HG03575 (cell line): ENCODE data around the gene BRCA1.
"Not testable (repeated sequence)": the region's sequence is repeated elsewhere in the genome, so short reads cannot be mapped to it uniquely, and the experiment has no call there.

Experiments used
- ATAC-seq: cut with Tn5 transposase; IDR thresholded peaks from one replicate; pipeline ENCODE4 v1.9.1; 2021; ENCODE audit not compliant: unreplicated experiment, insufficient number of reproducible peaks, low FRiP score; ENCODE audit errors: extremely low read depth

The BRCA1 gene

DNA sequence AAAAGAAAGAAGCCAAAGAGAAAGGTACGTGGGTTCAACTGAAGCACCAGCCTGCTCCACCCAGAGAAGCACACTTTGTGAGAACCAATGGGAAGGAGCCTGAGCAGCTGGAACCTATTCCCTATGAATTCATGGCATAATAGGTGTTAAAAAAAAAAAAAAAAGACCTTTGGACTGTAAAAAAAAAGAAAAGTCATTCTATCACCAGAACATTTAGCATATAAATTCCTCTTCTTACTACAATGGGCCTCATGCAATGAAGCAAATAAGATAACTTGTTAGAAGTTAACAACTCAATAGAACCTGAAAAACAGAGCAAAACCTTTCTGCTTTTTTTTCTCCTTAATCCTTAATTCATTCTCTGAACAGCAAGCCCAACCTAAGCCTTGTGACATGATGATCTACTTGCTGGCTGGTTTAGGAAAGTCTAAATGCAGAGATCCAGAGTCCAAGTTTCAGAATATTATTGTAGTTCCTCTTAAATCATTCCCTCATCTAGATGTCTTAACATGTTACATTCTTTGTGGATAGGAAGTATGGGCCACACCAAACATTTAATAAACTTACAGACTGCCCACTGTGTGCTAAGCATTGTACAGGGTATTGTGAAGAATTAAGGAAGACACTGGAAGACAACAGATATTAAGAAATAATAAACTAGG, 45.4 kb downstream of the BRCA1 start:
- ATAC-seq: no peak

DNA sequence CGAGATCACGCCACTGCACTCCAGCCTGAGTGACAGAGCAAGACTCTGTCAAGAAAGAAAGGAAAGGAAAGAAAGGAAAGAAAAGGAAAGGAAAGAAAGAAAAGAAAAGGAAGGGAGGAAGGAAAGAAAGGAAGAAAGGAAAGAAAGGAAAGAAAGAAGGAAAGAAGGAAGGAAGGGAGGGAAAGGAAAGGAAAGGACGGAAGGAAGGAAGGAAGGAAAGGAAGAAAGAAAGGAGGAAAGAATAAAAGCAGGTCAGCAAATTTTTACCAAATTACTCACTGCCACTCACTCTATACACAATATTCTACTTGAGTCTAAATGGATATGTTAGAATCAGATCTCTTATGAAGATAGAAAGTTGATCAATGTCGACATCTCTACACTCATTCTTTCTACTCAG, 50.3 kb downstream of the BRCA1 start:
- no peak for ATAC-seq

DNA sequence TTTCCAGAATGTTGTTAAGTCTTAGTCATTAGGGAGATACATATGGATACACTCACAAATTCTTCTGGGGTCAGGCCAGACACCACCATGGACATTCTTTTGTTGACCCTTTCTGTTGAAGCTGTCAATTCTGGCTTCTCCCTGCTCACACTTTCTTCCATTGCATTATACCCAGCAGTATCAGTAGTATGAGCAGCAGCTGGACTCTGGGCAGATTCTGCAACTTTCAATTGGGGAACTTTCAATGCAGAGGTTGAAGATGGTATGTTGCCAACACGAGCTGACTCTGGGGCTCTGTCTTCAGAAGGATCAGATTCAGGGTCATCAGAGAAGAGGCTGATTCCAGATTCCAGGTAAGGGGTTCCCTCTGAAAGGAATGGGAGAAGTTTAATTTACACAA, 54.3 kb downstream of the BRCA1 start:
- ATAC-seq: no peak

DNA sequence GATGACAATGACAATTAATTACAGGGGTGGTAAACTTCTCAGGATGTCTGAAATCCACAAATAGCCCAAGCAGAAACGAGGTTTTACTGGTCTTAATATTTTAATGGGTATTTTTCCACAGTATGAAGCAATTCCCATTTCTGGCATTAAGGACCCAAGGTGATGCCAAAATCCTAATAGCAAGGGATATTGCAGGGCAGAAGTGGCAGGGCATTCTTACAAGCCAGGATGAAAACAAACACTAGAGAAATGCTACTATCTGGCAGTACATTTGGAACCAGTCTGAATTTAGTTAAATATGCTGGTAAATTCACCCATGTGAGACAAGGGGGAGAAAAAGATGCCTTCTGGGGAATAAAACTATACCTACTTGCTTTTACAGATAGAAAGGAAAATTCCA, 54.9 kb downstream of the BRCA1 start:
- no peak for ATAC-seq

DNA sequence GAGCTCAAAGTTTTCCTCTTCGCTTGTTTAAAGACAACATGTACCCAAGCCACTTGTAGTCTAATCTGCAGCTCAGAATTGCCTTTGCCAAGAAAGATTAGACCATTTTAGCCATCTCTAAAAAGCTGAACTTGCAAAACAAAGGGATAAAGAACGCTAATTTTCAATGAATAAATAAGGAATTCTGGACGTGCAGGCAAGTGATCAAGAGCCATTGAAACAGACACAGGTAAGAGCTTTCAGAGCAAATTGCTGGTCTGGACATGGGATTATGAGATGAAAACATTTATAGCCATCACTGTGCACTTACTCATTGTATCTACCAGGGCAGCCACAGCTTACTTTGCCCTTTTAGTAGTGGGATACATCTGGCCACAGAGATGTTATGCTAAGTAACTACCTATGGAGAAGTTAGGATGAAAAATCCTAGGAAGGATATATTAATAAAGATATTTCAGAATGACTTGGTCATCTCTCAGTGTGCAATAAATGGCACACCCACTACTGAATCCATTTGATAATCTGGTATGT, 55.7 kb downstream of the BRCA1 start:
- no peak for ATAC-seq

DNA sequence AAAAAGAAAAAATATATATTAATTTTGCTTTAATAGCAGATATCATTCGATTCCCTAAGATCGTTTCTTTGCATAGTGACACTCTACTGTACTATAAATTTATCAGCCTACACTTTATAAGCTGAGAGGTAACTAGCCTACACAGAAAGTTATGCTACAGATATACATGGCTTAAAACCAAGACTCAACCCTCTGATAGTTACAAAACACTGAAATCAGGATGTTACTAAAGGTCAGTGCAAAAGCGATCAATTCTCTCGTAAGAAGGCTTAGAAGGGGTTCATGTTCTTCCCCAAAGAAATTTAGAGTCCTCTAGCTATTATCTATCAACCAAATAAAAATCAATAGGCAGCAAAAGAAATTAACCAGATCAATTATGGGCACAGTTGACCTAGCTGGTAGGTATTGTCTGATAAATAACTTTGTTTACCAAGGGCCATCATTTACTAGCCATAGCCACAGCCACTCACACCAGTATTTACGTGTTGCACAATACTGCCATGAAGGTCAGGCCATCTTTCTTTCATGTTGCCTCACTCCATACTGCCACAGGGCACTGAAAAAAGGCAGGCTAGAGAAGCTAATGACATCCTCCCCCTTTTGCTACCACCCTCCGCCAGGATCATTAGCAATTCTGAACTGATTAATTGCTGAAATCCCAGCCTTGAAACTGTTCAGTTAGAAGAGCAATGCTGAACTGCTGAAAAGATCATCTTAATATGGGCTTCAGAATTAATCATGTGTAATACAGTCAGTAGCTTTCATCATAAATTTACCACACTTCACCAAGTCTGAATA, 56.4 kb downstream of the BRCA1 start:
- ATAC-seq: no peak

DNA sequence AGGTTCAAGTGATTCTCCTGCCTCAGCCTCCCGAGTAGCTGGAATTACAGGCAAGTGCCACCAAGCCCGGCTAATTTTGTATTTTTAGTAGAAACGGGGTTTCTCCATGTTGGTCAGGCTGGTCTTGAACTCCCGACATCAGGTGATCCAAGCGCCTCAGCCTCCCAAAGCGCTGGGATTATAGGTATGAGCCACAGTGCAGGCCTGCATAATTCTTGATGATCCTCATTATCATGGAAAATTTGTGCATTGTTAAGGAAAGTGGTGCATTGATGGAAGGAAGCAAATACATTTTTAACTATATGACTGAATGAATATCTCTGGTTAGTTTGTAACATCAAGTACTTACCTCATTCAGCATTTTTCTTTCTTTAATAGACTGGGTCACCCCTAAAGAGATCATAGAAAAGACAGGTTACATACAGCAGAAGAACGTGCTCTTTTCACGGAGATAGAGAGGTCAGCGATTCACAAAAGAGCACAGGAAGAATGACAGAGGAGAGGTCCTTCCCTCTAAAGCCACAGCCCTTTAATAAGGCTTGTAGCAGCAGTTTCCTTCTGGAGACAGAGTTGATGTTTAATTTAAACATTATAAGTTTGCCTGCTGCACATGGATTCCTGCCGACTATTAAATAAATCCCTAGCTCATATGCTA, 62.1 kb downstream of the BRCA1 start:
- no peak for ATAC-seq

DNA sequence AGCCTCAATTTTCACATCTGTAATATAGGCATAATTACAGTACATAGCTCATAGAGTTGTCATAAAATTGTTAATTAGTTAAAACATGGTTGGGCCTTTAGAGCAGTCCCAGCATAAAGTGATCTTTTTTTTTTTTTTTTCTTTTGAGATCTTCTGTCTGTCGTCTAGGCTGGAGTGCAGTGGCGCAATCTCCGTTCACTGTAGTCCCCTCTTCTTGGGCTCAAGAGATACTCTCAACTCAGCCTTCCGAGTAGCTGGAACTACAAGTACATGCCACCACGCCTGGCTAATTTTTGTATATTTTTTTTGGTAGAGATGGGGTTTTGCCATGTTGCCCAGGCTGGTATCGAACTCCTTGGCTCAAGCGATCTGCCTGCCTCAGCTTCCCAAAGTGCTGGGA, 69.1 kb downstream of the BRCA1 start:
- no peak for ATAC-seq

DNA sequence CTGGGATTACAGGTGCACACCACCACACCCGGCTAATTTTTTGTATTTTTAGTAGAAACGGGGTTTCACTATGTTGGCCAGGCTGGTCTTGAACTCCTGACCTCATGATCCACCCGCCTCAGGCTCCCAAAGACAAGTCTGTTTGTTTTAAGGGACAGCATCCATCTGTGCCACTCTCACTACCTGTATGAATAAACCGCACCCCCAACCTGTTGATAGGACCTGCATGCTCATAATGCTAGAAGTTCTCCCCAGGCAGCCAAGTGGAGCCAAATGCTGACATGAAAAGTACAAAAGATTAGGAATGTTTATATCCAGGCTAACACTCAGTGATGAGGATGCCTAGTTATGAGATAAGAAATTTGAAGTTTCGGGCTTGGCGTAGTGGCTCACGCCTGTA, 72.2 kb downstream of the BRCA1 start:
- not testable (repeated sequence) for ATAC-seq

DNA sequence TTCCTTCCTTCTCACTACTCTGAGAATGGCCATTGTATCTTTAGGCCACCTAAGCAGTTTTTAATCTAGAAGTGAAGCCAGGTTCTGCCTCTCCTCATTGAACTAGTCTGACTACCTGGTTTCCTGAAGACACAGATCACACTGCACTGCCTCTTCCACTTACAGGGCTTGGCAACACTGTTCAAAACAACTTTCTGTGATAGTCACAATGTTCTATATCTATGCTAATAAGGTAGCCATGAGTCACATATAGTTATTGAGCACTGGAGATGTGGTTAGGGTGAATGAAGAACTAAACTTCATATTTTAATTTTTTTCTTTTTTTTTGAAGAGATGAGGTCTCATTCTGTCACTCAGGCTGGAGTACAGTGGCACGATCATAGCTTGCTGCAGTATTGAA, 73.2 kb downstream of the BRCA1 start:
- ATAC-seq: no peak

DNA sequence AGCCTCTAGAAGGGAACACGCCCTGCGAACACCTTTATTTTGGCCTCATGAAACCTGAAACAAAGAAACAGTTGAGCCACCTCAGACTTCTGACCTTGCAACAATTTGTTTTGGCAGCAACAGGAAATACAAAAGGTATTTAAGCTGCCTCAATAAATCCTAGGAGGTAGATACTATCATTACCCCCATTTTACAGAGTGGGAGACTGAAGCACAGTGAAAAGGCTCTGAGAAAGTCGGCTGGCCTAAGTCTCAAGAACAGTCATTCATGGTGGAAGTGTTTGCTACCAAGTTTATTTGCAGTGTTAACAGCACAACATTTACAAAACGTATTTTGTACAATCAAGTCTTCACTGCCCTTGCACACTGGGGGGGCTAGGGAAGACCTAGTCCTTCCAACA, 81.1 kb downstream of the BRCA1 start:
- no peak for ATAC-seq

DNA sequence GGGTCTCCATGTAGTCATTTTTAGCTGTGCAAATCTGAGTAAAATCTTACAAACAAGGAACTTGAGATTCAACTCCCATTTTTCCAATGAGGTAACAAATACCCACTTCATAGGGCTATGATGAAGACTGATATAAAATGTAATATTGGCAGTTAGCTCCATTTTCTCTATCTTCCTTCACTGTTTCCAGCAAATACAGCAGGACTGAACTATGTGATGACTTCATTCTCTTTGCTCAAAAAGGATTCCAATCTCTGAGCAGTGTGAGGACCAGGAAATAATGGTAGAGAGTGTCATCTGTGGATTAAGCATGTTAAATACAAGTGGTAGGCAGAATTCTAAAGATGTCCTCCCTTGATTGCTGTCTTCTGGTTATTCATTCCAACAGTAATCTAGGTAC, 81.9 kb downstream of the BRCA1 start:
- ATAC-seq: no peak

DNA sequence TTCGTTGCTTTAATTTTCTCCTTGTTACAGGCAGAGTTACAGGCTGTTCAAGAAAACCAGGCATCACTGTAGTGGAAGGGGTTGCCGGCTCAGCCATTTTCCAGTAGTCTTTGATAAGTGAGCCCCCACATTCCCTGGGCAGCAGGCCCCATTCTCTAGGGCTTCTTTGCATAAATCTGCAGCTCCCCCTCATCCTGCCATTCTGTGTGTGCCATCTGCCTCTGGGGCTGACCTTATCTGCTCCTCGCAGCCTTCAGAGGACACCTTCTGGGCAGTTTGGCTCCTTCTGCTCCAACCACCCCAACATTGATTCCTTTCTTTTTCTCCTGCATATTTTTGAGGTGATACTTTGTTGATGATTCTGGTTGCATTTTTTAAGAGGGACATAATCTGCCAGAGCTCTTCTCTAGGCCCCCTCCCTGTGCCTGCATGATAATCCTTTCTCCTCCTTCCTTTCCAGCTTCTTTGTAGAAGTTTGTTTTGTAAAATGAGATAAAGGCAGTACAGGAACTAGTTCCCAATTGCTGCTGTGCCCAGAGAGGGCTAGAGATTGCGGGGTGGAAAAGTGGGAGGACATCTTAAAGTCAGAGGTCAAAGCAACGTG, 83.0 kb downstream of the BRCA1 start:
- no peak for ATAC-seq

DNA sequence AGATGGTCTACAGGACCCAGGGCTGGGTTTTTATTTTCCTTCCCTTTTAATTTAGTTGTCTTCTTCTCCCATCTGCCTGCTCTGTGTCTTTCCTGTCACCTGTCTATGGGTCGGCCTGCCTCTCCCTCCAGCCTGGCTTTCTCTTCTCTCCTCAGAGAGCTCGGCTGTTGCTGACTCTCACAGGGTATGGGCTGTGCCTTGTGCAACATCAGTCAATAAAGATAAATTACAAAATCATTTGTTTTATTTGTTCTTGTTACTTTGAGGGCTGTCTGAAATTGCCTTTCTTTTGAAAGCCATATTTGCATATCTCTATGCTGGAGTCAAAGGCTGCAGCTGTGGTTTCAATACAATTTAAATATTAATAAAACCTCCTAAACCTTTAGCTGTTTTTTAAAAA, 84.5 kb downstream of the BRCA1 start:
- ATAC-seq: no peak

DNA sequence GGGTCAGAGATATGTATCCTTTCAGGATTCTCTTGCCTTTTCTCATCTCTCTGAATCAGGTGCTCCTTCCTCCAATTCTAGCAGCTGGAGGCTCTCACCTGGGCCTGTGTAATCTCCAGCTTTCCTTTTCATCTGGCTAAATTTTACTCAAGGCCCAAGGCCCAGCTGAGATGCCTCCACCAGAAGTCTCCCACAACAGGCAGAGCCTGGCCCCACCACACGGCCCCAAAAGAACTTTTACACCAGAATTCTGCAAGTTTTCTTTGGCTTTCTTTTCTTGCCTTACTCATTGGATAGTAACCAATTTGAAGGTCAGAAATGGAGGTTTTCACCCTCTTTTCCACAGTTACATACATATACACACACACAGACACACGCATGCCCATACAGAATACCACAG, 85.5 kb downstream of the BRCA1 start:
- no peak for ATAC-seq

DNA sequence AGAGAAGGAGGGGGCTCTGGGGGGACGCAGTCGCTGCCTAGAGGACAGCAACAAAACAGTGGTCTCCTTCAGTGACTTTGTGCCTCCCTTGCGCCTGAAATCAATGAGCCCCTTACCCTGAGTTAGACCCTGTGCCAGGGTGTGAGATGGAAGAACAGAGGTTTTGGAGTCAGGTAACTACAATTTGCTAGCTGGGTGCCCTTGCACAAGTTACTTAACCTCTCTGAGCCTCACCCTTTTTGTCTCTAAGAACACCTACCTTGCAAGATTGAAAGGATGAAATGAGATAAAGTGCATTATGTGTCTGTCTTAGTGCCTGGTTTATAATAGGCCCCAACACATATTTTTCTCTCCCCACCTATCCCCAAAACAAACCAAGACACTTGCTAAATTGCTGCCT, 90.3 kb downstream of the BRCA1 start:
- ATAC-seq: no peak

DNA sequence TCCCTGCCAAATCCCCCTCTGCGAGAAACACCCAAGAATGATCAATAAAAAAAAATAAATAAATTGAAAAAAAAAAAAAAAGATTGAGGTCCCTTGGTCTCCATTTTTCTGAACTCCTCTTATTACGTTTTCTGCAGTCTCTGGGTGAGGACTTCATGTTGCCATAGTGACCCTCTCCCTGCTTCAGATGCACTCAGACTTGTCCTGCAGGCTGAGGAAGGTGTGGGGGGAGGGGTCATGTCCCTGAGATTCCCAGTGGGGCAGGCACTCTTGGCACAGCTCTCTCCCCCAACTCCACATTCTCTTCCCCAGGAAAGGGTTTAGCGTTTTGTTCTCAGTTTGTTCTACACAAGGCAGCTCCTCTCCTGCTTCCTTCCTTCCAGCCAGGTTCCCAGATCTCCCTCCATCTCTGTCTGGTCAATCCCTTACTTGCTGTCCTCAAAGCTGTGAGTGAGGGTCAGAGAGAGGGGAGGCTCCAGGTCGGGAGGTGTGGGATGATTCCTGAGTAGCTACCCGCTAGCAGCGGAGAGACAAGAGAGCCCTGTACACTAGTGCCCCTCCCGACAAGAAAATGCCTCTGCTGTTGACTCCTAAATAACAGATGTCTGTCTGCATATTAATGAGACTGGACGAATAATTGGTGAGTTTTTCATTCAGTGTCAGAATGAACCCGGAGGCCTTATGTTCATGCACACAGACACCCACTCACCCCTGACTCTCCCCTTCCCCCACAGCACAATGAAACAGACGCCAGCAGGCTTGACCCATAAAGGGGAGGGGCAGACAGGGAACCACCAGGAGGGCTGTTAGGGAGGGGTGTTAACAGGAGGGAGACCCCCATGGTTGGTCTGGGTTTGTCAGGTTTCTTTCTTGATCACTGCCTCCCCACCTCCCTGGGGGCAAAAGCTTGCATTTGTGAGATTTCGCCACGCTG, 90.9 kb downstream of the BRCA1 start:
- ATAC-seq: no peak

DNA sequence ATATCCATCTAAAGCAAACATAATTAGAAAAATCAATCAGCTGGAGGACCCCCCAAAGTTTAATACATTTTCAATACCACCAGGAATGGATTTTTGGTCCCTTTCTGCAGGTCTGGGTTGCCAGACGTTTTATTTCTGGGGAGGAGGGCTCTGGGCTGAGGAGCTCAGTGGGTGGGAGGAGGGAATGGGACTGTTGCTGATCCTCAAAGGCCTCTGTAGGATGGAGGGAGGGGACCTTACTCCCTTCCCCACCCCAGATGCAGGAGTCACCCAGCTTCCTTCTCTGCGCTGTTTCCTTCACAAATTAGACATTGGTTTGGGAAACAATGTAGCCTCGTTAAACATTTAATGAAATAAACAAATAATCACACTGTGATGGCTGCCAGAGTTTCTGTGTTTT, 93.5 kb downstream of the BRCA1 start:
- no peak for ATAC-seq
